NCI-H748 (cell line): ENCODE results near the gene CHST3.
"Not testable (repeated sequence)": the region's sequence is repeated elsewhere in the genome, so short reads cannot be mapped to it uniquely, and the experiment has no call there.

Experiments
- DNase-seq: peaks from one replicate; lab custom pipeline; 2025; ENCODE audit not compliant: unreplicated experiment; lab: John Stamatoyannopoulos, UW

Gene CHST3

DNA sequence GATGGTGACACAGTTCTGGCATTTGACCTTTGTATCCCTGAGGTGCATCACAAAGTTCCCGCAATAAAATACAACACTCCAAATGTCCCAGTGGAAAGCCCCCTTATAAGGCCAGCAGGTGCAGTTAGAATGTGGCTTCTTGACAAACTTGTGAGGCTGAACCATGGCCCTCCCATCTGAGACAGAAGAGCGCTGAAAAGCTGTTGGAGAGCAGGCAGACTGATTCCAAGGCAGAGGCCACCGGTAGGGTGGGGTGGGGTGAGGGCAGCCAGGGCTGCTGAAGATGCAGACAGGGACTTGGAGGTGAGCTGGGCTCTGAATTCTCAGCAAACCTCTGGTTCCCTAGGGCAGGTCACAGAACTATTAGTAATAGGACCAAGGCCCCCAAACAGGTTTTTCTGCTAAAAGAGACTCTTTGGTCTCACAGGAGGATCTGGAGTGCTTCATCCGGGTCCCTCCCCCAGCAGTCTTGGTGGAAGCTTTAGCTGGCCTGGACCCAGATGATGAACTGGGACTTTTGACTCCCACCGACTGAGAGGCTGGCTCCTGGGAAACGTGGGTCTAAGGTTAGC lies 15.6 kb upstream of the CHST3 start:
- no peak for DNase-seq

DNA sequence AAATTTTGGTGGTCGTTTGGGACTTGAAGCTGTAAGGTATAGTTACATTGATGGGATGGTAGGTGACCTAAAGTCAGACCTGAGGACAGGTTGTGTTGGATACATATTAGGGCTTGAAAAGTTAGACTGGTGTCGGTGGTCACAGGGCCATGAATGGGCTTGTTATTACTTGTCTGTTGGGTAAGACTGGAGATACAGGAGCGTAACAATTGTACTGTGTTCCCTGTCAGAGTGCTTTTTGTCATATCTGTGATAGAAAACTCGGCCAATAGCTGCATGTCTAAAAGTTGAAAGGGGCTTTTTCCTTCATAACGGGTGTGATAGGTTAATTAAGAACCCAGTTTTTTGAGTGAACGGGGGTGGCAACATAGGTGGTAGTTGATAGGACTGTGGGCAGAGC lies 13.5 kb upstream of the CHST3 start:
- no peak for DNase-seq

DNA sequence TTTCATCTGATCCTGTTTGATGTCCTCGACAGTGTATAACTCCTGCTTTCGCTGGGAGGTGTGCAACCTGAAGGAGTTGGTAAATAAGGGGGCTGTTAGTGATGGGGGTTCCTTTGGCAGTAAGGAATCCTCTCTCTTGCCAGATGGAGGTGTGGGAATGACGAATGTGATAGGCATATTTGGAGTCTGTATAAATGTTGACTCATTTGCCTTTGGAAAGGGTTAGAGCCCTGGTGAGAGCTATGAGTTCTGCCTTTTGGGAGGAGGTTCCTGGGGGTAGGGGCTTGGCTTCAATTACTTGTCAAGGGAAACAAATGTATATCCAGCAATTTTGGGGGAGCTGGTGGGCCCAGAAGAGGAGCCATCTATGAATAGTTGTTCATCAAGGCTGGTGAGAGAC lies 11.4 kb upstream of the CHST3 start:
- no peak for DNase-seq

DNA sequence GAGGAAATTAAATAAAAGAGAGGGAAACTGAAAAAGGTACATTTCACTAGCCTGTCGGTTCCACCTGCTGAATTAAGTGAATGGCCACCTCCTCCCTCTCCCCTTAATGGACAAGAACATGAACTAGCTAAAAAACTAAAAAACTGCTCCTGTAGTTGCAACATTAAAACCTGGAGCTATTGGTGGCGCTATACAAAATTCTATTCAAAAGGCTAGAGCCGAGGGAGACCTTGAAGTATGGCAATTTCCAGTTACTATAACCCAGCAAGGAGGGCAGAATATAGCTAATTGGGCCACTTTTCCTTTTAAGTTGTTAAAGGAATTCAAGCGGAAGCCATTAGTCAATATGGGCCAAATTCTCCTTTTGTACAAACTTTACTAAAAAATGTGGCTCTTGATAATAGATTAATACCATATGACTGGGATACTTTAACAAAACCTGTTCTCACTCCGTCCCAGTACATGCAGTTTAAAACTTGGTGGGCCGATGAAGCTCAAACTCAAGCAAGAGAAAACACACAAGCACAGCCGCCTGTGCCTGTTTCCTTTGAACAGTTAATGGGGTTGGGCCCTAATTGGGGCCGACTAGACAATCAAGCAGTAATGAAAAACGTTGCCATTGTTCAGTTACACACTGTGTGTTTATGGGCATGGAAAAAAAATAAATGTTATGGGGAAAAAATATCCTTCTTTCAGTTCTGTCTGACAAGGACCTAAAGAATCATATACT lies 6.5 kb upstream of the CHST3 start:
- no peak for DNase-seq

GRCh38 chr10:71959526-71959925 lies 4.7 kb upstream of the CHST3 start:
- no peak for DNase-seq

GRCh38 chr10:71961831-71962230 lies 2.4 kb upstream of the CHST3 start:
- DNase-seq, result no peak

- DNase-seq, result no peak
These were observed 1.3 kb upstream of the CHST3 start for GRCh38 chr10:71962901-71963300.

- no peak for DNase-seq
These were observed 671 bp upstream of the CHST3 start for GRCh38 chr10:71963351-71964097.

- peak; percentile 25 for DNase-seq
These were observed 734 bp downstream of the CHST3 start for GRCh38 chr10:71964743-71965515.

DNA sequence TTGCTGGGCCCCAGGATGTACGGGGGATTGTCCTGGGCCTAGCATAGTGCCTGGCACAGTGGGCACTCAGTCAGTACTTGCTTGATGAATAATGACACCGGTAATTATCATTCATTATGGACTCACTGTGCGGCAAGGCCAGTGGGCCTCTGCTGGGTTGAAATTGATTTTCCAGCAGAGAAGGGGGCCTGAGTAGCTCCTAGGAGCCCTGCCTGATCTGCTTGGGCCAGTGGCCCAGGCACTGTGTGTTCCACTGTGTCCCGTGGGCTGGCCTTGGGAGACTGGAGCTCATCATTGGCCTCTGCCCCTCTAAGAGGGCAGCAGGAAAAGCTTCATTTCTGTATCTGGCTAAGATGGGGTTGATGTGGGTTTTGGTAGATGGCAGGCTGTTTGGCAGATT lies 1.4 kb downstream of the CHST3 start:
- DNase-seq, result no peak

DNA sequence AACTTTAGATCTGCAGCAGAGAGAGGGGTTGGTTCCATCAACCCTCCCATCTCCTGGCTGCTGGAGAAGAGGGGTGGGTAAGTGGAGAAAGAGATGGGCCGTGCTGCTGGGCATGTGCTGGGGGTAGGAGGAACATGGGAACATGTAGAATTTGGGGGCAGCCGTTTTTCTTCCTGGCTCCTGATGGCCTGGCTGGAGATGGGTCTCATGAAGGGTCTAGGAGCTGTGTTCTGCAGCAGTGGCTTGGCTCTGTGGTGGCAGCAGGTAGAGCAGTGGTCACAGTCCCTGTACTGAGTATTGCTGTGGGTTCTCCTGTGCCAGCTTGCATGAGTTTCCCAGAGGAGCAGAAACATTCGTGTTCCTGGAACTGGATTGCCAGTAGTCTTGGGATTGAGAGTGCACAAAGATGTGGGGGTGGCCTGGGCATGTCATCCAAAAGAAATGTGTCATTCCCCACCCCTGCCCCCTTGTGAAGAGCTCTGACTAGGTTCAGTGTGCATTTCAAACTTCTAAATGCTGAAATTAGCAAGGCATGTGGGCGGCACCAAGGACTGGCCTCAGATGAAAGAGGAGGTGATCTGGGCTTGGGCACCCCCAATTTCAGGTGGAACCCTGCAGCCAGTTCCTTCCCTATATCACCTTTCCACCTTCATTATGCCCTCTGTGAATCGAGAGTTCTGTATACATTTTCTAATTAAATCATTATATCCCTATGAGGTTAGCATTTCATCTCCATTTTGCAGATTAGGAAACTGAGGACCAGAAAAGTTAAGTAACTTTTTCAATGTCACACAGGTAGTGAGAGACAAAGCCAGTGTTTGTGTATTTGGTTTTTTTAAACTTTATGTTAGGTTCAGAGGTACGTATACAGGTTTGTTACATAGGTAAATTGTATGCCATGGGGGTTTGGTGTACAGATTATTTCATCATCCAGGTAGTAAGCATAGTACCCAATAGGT lies 2.1 kb downstream of the CHST3 start:
- no peak for DNase-seq

DNA sequence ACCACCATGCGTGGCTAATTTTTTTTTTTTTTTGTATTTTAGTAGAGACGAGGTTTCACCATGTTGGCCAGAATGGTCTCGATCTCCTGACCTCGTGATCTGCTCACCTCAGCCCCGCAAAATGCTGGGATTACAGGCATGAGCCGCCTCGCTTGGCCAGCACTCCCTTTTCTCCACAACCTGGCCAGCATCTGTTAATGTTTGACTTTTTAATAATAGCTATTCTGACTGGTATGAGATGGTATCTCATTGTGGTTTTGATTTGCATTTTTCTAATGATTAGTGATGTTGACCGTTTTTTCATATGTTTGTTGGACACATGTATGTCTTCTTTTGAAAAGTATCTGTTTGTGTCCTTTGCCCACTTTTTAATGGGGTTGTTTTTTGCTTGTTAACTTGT lies 3.8 kb downstream of the CHST3 start:
- not testable (repeated sequence) for DNase-seq

DNA sequence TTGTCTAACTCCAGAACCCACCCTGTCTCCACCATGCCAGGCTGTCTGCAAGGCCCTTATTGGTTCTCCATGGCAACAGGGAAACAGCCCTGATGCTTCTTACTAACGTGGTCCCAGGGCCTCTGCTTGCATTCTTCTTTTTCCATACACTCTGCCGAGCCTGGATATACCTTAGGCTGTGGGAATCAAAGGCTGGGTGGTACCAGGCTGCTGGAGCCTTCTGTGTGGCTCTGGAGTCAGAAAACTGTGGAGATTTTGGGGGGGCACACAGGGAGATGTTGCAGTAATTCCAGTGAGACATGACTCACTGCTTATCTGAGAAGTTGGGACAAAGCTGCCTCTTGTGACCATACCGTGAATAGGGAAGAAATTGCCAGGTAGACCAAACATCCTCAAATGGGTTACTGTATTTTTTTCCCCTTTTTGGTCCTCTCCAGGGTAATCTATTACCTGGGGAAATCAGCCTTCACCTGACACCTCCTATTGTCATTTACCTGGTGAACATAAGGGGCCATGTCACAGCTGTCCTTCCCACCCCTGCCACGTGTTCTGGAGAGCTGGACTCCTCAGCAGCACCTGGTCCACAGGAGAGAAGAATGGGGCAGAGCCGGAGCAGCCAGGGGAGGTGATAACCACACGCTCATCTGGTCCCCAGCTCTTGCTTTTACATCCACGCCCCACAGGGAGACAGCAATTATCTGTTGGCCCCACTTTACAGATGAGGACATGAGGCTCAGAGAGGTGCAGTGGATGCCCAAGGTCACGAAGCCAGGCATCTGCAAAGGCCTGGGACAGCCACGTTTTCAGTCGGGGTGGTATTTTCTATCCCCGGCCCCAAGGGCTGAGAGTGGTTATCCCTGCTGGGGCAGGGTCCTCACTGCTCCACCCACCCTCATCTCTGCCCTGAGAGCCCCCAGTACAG lies 4.6 kb downstream of the CHST3 start:
- peak; percentile 8 for DNase-seq

DNA sequence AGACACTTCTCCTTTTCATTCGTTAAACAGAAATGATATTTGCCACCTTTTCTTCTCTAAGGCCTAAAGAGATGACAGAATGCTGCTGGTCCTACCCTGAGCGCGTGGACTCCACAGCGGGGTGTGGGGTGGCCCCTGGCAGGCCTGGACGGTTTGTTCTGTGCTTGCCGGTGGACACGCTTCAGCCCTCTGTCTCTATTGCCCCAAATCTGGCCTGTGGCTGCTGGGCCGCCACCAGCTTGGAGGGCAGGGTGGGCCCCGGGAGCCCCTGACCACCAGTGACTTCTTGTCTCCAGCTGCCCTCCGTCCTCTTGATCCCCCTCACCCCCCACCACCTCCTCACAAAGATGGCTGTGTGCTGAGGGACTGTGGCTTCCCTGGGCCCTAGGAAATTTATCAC lies 5.7 kb downstream of the CHST3 start:
- no peak for DNase-seq

DNA sequence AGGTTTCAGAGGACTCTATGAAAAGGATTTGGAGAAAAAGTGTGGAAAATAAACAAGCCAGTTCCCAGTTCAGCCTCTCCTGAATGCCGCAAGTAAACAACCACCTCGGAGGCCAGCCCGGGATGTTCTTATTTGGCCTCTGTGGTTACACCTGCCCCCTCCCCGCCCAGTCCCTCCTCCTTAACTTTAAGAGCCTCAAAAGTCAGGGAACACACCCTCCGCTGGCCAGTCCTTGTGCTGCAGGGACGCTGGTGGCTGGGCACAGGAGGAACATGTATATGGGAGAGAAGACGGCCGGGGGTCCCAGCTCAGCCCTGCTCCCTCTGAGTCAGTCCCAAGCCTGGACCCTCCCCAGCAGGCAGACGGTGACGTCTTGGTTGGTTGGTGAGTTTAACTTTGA lies 6.1 kb downstream of the CHST3 start:
- no peak for DNase-seq

GRCh38 chr10:71970869-71971268 lies 6.7 kb downstream of the CHST3 start:
- no peak for DNase-seq

- no peak for DNase-seq
These were observed 7.1 kb downstream of the CHST3 start for GRCh38 chr10:71971311-71971731.

GRCh38 chr10:71971769-71972555 lies 7.8 kb downstream of the CHST3 start:
- DNase-seq, result no peak
